GM19395 (cell line): ENCODE results near the gene PTPRQ.
A peak's percentile ranks its signal among the peaks of the same experiment; 100 is the strongest.
"Not testable (repeated sequence)": the region's sequence is repeated elsewhere in the genome, so short reads cannot be mapped to it uniquely, and the experiment has no call there.

Experiments
- ATAC-seq: cut with Tn5 transposase; IDR thresholded peaks from one replicate; pipeline ENCODE4 v1.9.1; 2021; ENCODE audit warnings: mild to moderate bottlenecking, moderate library complexity; ENCODE audit not compliant: unreplicated experiment

PTPRQ gene

GRCh38 chr12:80469681-80470080 lies 25.6 kb downstream of the PTPRQ start:
- no peak for ATAC-seq

DNA sequence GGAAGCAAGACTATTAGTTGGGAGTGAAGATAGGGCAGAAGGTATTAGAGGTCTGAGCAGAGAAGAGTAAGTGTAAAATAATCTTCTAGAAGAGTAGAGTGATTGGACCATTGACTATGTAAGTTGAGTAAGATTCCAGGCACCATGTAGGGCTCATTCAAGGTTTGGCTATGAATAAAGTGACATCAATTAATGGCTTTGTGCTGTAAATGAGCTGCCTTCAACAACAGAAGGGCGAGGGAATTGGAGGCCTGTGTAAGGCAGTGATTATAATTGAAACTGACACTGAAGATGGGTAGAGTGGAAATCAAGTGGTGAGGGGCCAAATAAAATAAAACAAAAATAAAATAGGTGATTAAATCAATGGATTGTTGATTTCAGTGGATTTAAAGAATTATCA lies 26.4 kb downstream of the PTPRQ start:
- ATAC-seq = no peak

DNA sequence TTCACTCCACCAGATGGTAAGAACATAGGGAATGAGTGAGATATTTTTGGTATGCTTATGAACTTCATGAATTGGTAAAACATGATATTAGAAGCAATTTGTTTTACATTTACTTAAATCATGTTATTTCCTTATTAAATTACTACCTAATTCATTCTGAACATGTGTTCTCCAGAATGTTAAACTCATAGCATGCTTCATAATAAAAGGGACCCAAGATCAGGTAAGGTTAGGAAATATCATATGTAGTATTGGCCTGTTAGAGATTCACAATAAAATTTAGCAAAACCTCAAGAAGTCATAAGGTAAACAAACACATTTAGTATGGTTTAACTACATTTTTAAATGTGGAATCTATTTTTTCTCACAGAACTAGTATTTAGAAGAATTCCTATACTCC lies 28.2 kb downstream of the PTPRQ start:
- no peak for ATAC-seq

- peak; percentile 67 for ATAC-seq
Measured at GRCh38 chr12:80472911-80473500, 29.0 kb downstream of the PTPRQ start.

- ATAC-seq = not testable (repeated sequence)
Measured at GRCh38 chr12:80477521-80478145, 33.6 kb downstream of the PTPRQ start.

DNA sequence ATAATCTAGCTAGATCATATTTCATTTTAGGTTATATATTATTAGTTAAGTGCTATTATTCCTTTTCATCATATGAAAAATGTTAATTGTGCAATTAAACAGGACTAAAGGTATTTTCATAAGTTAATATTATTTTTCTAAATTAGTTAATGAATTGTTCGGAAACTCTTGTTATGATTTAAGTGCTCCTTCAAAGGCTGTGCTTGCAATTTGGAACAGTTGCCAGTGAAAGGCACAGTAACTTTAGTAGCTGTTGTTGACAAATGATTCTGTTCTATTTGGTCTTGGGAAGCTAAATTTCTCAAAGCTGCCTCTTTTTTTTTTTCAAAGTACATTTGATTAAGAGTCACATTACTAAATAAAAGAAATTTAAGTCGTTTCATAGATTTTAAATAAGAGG lies 40.7 kb downstream of the PTPRQ start:
- ATAC-seq = no peak

- ATAC-seq = peak; percentile 82
Measured at GRCh38 chr12:80485222-80485987, 41.4 kb downstream of the PTPRQ start.

DNA sequence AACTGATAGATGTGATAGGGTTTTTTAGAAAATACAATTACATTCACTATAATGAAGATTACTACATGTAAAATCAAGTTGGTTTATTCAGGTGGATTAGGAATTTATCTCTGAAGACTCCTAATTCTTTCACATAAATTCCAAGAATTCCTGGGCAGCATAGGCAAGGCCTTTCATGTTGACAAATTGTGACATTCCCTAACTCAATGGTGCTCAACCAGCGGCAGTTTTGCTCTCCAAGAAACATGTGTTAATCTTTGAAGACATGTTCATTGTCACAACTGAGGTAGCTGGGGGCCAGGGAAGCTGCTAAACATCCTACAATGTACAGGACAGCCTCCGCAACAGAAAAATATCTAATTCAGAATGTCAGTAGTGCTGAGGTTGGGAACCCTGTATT lies 46.3 kb downstream of the PTPRQ start:
- ATAC-seq = no peak

DNA sequence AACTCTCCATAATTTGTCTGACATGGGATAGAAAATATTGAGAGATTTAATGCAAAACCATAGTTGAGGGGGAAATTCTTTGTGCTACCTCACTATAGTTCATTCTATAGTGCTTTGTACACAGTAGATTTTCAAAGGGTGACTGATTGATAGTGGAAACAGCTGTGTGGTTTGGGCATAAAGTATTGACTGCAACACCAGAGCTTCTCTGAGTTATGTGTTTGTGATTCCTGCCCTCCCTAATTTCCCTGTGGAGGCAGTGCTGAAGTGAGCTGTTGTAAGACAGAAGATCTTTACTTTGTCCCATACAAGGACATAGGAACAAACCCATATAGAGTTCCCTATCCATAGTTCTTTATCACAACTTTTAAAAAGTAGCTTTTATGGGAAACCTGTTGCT lies 47.1 kb downstream of the PTPRQ start:
- ATAC-seq = no peak

GRCh38 chr12:80493466-80493865 lies 49.4 kb downstream of the PTPRQ start:
- ATAC-seq = no peak

- no peak for ATAC-seq
Measured at GRCh38 chr12:80494836-80495235, 50.8 kb downstream of the PTPRQ start.

GRCh38 chr12:80498059-80498728 lies 54.2 kb downstream of the PTPRQ start:
- peak; percentile 68 for ATAC-seq

DNA sequence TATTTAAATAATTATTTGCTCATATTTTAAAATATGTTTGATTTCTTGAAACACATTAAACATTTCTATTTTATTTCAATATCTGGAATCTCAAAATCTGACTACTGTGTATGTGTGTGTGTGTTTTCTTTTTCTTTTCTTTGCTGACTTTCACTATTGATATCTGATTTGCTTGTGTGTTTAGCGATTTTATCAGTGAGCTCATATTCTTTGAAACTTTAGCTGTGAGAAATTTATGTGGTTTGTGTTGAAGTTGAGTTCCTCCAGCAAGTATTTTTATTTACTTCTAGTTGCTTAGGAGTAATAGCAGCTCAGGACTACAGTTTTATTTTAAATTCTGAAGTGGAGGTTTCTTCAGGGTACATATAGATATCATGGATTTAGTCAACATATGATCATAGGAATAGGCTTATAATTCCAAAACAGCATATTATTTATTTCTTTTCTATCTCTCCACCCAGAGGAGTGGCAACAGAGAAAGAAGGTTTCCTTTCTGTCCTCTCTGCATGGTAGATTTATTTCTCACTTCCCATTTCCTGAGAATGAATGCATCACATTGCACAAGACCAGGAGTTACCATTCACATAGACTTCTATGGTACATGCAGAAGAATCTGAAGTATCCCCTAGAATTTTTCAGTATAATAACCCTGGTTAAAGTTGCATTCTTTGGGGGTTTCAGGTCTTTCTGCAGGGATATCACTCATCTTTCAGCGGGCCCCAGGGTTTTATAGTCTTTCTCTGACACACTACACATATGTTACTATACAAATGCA lies 60.5 kb downstream of the PTPRQ start:
- ATAC-seq = peak; percentile 91

DNA sequence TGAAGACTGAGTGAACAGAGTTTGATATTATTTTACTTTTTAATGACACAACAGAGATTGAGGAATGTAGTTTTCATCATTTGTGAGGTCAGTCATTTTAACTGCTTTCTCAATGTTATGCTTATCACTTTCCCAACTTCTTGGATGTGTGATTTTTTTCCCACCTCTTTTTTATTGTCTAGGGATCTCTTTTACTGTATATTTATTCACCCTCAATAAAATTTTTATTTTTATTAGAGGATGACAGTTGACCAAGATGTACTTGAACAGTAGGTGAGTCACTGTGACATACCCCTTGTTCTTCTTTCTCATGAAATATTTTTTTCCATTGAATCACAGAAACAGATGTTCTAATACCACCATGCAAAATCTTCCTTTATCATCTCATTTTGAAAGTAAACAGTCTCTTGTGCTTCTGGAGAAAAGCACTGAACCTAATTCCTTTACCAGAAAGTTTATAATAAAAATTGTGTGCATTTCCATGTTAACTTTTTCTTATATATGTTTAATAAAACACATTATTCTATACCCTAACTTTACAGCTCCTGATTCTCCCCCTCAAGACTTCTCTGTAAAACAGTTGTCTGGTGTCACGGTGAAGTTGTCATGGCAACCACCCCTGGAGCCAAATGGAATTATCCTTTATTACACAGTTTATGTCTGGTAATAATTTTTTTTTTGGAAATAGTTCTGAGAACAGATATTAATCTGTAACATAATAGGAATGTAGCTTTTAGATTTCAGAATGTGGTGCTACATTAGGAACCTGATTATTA lies 65.9 kb downstream of the PTPRQ start:
- no peak for ATAC-seq

GRCh38 chr12:80512781-80513180 lies 68.7 kb downstream of the PTPRQ start:
- no peak for ATAC-seq

- ATAC-seq = no peak
Measured at GRCh38 chr12:80513211-80513610, 69.2 kb downstream of the PTPRQ start.

GRCh38 chr12:80517655-80518054 lies 73.6 kb downstream of the PTPRQ start:
- ATAC-seq = no peak

GRCh38 chr12:80531646-80532045 lies 87.6 kb downstream of the PTPRQ start:
- ATAC-seq = no peak

DNA sequence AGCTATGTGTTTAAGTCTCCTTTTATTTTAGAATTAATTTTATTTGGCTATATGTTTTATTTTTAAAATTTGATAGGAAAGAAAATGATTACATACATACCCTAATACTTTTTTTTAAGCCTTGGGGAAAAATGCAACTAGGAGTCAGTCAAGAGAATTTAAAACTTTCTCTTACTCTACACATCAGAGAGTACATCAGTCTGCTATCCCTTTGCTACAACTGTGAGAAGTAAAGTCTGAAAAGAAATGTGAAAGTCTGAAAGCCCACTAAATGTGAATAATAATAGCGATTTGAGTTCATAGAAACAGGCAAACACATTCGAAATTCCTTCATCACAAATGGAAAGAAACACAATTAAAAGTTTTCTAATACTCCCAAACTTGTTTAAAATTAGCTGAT lies 95.0 kb downstream of the PTPRQ start:
- no peak for ATAC-seq

DNA sequence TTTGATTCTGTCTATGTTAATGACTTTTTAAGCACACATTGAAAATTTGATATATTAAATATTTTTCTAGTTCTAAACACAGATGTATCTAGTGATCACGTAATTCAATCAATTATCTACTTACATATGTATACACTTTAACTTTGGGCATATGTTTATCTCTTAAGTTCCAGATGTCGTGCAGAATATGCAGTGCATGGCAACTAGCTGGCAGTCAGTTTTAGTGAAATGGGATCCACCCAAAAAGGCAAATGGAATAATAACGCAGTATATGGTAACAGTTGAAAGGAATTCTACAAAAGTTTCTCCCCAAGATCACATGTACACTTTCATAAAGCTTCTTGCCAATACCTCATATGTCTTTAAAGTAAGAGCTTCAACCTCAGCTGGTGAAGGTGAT lies 105.3 kb downstream of the PTPRQ start:
- no peak for ATAC-seq
